Peyer's patch (tissue), 4 donors: ENCODE measurements around the gene SCRG1. TPM values are rescaled to one million over a fixed set of nuclear protein-coding genes. Genes with fewer than 3 reads are reported as not detected.

ENCODE experiments used
- DNase-seq, 3 donors: peaks; one replicate each; pipeline ENCODE4 v3.0.0-alpha.2; 2017 to 2019
- H3K27ac ChIP-seq, 4 donors: fragments of 200-600 bp; sonication (generic); one replicate each; pipeline ENCODE4 v1.5.1; 2016 to 2019
- H3K27me3 ChIP-seq, 2 donors: fragments of 200-600 bp; sonication (generic); one replicate each; pipeline ENCODE4 v1.5.1; 2019
- H3K36me3 ChIP-seq, 3 donors: fragments of 200-600 bp; sonication (generic); one replicate each; pipeline ENCODE4 v1.5.1; 2016 to 2019
- H3K4me1 ChIP-seq, 4 donors: fragments of 200-600 bp; sonication (generic); one replicate each; pipeline ENCODE4 v1.5.1; 2016 to 2019
- H3K4me3 ChIP-seq, 4 donors: fragments of 200-600 bp; sonication (generic); 1 replicate in 3 of 4; 2 replicates in 1 of 4; pipeline ENCODE4 v1.5.1; 2016 to 2019; ENCODE audit warnings: mild to moderate bottlenecking in 1 of 4
- H3K9me3 ChIP-seq, 4 donors: fragments of 200-600 bp; sonication (generic); one replicate each; pipeline ENCODE4 v1.5.1; 2016 to 2019; ENCODE audit warnings: mild to moderate bottlenecking in 1 of 4
- POLR2A ChIP-seq, 2 donors: fragments of 450-650 bp; IDR thresholded peaks; one replicate each; pipeline ENCODE4 v1.5.1; 2017; ENCODE audit warnings: antibody characterized with exemption in 2 of 2, mild to moderate bottlenecking in 2 of 2, moderate library complexity in 2 of 2
- total RNA-seq, 4 donors: library from RNA; depleted of rRNA; stranded (reverse); fragments of >200 nt; gene quantifications; one replicate each; pipeline ENCODE4 v1.1.0, GENCODE V29; 2016
- TF ChIP-seq, protein P1 (sequence below), 6 experiments: fragments of 450-650 bp in 4 of 6; fragments of 200-600 bp in 2 of 6; sonication (generic) in 1 of 6; IDR thresholded peaks; one replicate each; pipeline ENCODE4 v1.5.1; 2017 to 2019; ENCODE audit warnings: antibody characterized with exemption in 6 of 6, mild to moderate bottlenecking in 3 of 6, moderate library complexity in 1 of 6

Gene SCRG1
- total RNA-seq, 4 donors from 2014 or later: not detected

GRCh38 chr4:173367946-173368345 lies 31.0 kb downstream of the SCRG1 start:
- DNase-seq: no peak
- no peak overlapping the region for H3K27ac ChIP-seq
- H3K36me3 ChIP-seq: no peaks in the 10 kb centered on the region
- no peaks in the 10 kb centered on the region for H3K27me3 ChIP-seq
- H3K4me1 ChIP-seq: peaks cover 0 to 9% (median 0%) of the 10 kb centered on the region in 4 donors
- no peaks in the 10 kb centered on the region for H3K9me3 ChIP-seq
- no peak overlapping the region for H3K4me3 ChIP-seq
- TF ChIP-seq, protein P1, sequence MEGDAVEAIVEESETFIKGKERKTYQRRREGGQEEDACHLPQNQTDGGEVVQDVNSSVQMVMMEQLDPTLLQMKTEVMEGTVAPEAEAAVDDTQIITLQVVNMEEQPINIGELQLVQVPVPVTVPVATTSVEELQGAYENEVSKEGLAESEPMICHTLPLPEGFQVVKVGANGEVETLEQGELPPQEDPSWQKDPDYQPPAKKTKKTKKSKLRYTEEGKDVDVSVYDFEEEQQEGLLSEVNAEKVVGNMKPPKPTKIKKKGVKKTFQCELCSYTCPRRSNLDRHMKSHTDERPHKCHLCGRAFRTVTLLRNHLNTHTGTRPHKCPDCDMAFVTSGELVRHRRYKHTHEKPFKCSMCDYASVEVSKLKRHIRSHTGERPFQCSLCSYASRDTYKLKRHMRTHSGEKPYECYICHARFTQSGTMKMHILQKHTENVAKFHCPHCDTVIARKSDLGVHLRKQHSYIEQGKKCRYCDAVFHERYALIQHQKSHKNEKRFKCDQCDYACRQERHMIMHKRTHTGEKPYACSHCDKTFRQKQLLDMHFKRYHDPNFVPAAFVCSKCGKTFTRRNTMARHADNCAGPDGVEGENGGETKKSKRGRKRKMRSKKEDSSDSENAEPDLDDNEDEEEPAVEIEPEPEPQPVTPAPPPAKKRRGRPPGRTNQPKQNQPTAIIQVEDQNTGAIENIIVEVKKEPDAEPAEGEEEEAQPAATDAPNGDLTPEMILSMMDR (IDR thresholded peaks at IDR 0.05): no peak
- no peak for TF ChIP-seq POLR2A (IDR thresholded peaks at IDR 0.05)

- Histone ChIP-seq H3K9me3 (no peaks in the 10 kb centered on the region), H3K4me1 (peaks cover 0 to 3% (median 0%) of the 10 kb centered on the region in 4 donors), H3K4me3 (no peak overlapping the region), H3K27ac (no peak overlapping the region), H3K36me3 (no peaks in the 10 kb centered on the region), H3K27me3 (no peaks in the 10 kb centered on the region)
- DNase-seq: no peak
- TF ChIP-seq, protein P1 (IDR thresholded peaks at IDR 0.05): no peak
- TF ChIP-seq POLR2A (IDR thresholded peaks at IDR 0.05): no peak
Observed at GRCh38 chr4:173367285-173367684, 31.6 kb downstream of the SCRG1 start.

GRCh38 chr4:173365359-173365996 lies 33.4 kb downstream of the SCRG1 start:
- Histone ChIP-seq H3K27me3 (no peaks in the 10 kb centered on the region), H3K36me3 (no peaks in the 10 kb centered on the region), H3K4me1 (peaks cover 0 to 3% (median 0%) of the 10 kb centered on the region in 4 donors), H3K9me3 (no peaks in the 10 kb centered on the region), H3K27ac (no peak overlapping the region), H3K4me3 (no peak overlapping the region)
- TF ChIP-seq, protein P1 (IDR thresholded peaks at IDR 0.05): no peak
- TF ChIP-seq POLR2A (IDR thresholded peaks at IDR 0.05): no peak
- DNase-seq: no peak

GRCh38 chr4:173362666-173363065 lies 36.2 kb downstream of the SCRG1 start:
- no peaks in the 10 kb centered on the region for H3K36me3 ChIP-seq
- H3K9me3 ChIP-seq: no peaks in the 10 kb centered on the region
- no peaks in the 10 kb centered on the region for H3K27me3 ChIP-seq
- H3K27ac ChIP-seq: no peak overlapping the region
- H3K4me3 ChIP-seq: no peak overlapping the region
- no peak for DNase-seq
- H3K4me1 ChIP-seq: peaks cover 0 to 3% (median 0%) of the 10 kb centered on the region in 4 donors
- TF ChIP-seq, protein P1 (IDR thresholded peaks at IDR 0.05): no peak
- TF ChIP-seq POLR2A (IDR thresholded peaks at IDR 0.05): no peak

DNA sequence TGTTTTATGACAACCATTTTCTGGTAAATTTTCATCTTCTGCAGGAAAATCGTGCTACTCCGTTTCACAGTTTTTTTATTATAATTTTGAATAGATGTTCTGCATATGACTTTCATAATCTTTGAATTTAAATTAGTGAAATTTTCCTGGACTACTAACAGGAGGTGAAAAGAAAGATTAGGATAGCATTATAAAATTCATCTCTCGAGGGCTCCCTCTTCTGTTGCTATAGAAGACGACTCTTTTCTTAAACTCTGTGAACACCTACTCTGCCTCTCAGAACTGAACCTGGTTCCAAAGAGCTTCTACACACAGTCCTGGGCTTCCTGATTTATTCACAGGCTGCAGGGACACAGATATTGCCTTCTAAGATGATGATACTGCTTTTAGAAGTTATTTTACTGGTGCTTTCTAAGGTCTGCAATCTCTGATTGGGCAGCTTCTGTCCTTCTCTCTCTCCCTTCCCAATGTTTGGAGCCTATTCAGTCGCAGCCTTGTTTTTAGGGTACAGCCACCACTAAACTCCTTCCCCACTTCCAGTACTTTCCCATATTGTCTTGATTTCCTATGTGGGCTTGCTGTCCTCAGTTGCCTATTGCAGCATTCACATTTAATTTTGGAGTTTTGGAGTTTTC lies 38.2 kb downstream of the SCRG1 start:
- Histone ChIP-seq H3K27me3 (no peaks in the 10 kb centered on the region), H3K4me3 (no peak overlapping the region), H3K36me3 (no peaks in the 10 kb centered on the region), H3K27ac (no peak overlapping the region), H3K4me1 (no peaks in the 10 kb centered on the region), H3K9me3 (no peaks in the 10 kb centered on the region)
- DNase-seq: no peak
- no peak for TF ChIP-seq POLR2A (IDR thresholded peaks at IDR 0.05)
- TF ChIP-seq, protein P1 (IDR thresholded peaks at IDR 0.05): peak in 3 of 6 experiments; percentile 22 to 33 (median 27)
